ENCODE data around the gene OPTN. TPM values are rescaled to one million over a fixed set of nuclear protein-coding genes. Genes with fewer than 3 reads are reported as not detected.

Gene OPTN
- total and polyA plus RNA-seq, 2 of the 8 experiments (the other 6 are each of a cell fraction or from before 2014, with no cell fraction given), result 4.8 to 20.1 TPM

- Histone ChIP-seq H3K4me2 (ENCODE audit: insufficient read depth in 1 of 2, low read depth in 2 of 2, low read length in 2 of 2) (no peak overlapping the region), H3K4me3 (ENCODE audit: extremely low read depth in 1 of 4, insufficient read depth in 2 of 4, low read depth in 3 of 4, low read length in 4 of 4) (no peak overlapping the region), H3K56ac (replicated peaks; ENCODE audit: insufficient read length, low read depth, low read length) (no peak overlapping the region), H3K79me1 (ENCODE audit: low read depth, low read length) (no peaks in the 10 kb centered on the region), H3K27me3 (replicated peaks in 1 of 4; ENCODE audit: control insufficient read depth in 3 of 4, extremely low read depth in 1 of 4, insufficient read depth in 3 of 4, low read length in 3 of 4) (no peaks in the 10 kb centered on the region), H3K36me3 (ENCODE audit: control insufficient read depth in 2 of 4, insufficient read depth in 4 of 4, low read length in 3 of 4) (no peaks in the 10 kb centered on the region; a peak in 1 of 8 replicates), H2BK120ac (replicated peaks; ENCODE audit: low read depth, low read length) (no peak overlapping the region), H2BK15ac (ENCODE audit: low read length) (no peak overlapping the region), H3K14ac (ENCODE audit: insufficient read length) (no peak overlapping the region), H3K4me1 (replicated peaks in 1 of 4; ENCODE audit: control insufficient read depth in 3 of 4, insufficient read depth in 4 of 4, low read length in 3 of 4) (no peaks in the 10 kb centered on the region), H3K9ac (replicated peaks in 1 of 4; ENCODE audit: extremely low read depth in 1 of 4, low read depth in 3 of 4, low read length in 3 of 4) (no peak overlapping the region), H4K5ac (ENCODE audit: insufficient read length, low read depth, low read length) (no peak overlapping the region), H3K9me3 (ENCODE audit: insufficient read depth in 2 of 2, low read depth in 1 of 2, low read length in 1 of 2) (peaks cover 10 to 12% of the 10 kb centered on the region in 2 experiments; a peak in 2 of 4 replicates), H3K18ac (ENCODE audit: extremely low read depth, low read length) (no peak overlapping the region), H4K20me1 (replicated peaks in 1 of 2; ENCODE audit: control insufficient read depth in 1 of 2, insufficient read depth in 2 of 2, low read length in 2 of 2) (no peaks in the 10 kb centered on the region), H2BK5ac (ENCODE audit: low read depth, low read length) (no peak overlapping the region), H4K91ac (replicated peaks; ENCODE audit: insufficient read length, low read length) (no peak overlapping the region), H2BK20ac (ENCODE audit: low read length) (no peak overlapping the region), H2AK5ac (ENCODE audit: low read depth, low read length) (no peak overlapping the region), H3K4ac (replicated peaks; ENCODE audit: insufficient read length, low read depth, low read length) (no peak overlapping the region), H4K8ac (ENCODE audit: extremely low read depth, insufficient read depth, low read length) (no peak overlapping the region), H3K23ac (ENCODE audit: insufficient read length) (no peak overlapping the region), H2BK12ac (ENCODE audit: low read depth, low read length) (no peak overlapping the region), H3K23me2 (ENCODE audit: low read depth, low read length) (no peaks in the 10 kb centered on the region), H2AFZ (ENCODE audit: low read length) (no peak overlapping the region), H3K27ac (ENCODE audit: low read depth, low read length) (no peak overlapping the region), H3K79me2 (ENCODE audit: control insufficient read depth in 1 of 2, insufficient read depth in 2 of 2, low read length in 2 of 2) (no peaks in the 10 kb centered on the region)
- DNase-seq (ENCODE audit: low read depth in 1 of 2, low spot score in 2 of 2) (no peak), FAIRE-seq (no peak)
- WGBS, 2 experiments (ENCODE audit: extremely low coverage in 1 of 2, insufficient coverage in 1 of 2, insufficient read length in 1 of 2, insufficient replicate concordance in 2 of 2, low coverage in 1 of 2, low lambda C conversion rate in 2 of 2, missing lambda C conversion rate in 1 of 2), result 92% methylated on average over 3 of the region's 3 CpGs; no CpG with 5 or more reads in 1 of the 2 experiments
- POLR2A ChIA-PET (ENCODE audit: partially characterized antibody), result no interaction called here
- CTCF ChIA-PET (ENCODE audit: partially characterized antibody), result interaction anchor here (0.9 to 1.5 kb wide), 2 partner anchors 17 to 290 kb away, joined by 3 to 9 read pairs; no protein-coding TSS in a partner anchor
- no peak for TF ChIP-seq CBX5 (IDR thresholded peaks at IDR 0.05; ENCODE audit: low read depth, low read length)
- no peak for TF ChIP-seq CBX8 (IDR thresholded peaks at IDR 0.05; ENCODE audit: borderline replicate concordance, low read depth, low read length)
- no peak for TF ChIP-seq POU5F1 (IDR thresholded peaks at IDR 0.05; ENCODE audit: low read depth, low read length)
- TF ChIP-seq TBP (IDR thresholded peaks at IDR 0.05; ENCODE audit: low read depth, low read length), result no peak
- no peak for TF ChIP-seq JUND (IDR thresholded peaks at IDR 0.05; ENCODE audit: low read length)
- TF ChIP-seq, protein P1, sequence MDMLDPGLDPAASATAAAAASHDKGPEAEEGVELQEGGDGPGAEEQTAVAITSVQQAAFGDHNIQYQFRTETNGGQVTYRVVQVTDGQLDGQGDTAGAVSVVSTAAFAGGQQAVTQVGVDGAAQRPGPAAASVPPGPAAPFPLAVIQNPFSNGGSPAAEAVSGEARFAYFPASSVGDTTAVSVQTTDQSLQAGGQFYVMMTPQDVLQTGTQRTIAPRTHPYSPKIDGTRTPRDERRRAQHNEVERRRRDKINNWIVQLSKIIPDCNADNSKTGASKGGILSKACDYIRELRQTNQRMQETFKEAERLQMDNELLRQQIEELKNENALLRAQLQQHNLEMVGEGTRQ (IDR thresholded peaks at IDR 0.05; ENCODE audit: low read length), result no peak
- TF ChIP-seq, protein P2, sequence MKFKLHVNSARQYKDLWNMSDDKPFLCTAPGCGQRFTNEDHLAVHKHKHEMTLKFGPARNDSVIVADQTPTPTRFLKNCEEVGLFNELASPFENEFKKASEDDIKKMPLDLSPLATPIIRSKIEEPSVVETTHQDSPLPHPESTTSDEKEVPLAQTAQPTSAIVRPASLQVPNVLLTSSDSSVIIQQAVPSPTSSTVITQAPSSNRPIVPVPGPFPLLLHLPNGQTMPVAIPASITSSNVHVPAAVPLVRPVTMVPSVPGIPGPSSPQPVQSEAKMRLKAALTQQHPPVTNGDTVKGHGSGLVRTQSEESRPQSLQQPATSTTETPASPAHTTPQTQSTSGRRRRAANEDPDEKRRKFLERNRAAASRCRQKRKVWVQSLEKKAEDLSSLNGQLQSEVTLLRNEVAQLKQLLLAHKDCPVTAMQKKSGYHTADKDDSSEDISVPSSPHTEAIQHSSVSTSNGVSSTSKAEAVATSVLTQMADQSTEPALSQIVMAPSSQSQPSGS (IDR thresholded peaks at IDR 0.05; ENCODE audit: low read length), result no peak
- no peak for TF ChIP-seq RXRA (IDR thresholded peaks at IDR 0.05; ENCODE audit: insufficient read depth, low read depth, low read length)
- no peak for TF ChIP-seq SP4 (IDR thresholded peaks at IDR 0.05; ENCODE audit: low read length)
- TF ChIP-seq POLR2AphosphoS5 (IDR thresholded peaks at IDR 0.05; ENCODE audit: low read depth, low read length), result no peak
These were observed 27.6 kb upstream of the OPTN start for GRCh38 chr10:13072339-13072738.

All from H1 (cell line).